NCI-H1105 treated with DMSO at 0.1 percent for 48 hours (cell line): ENCODE measurements around the gene MYO1A.
A peak's percentile ranks its signal among the peaks of the same experiment; 100 is the strongest.
"Not testable (repeated sequence)": the region's sequence is repeated elsewhere in the genome, so short reads cannot be mapped to it uniquely, and the experiment has no call there.

Experiments used
- DNase-seq: peaks from one replicate; lab custom pipeline; 2025; lab: John Stamatoyannopoulos, UW

MYO1A gene

GRCh38 chr12:57087010-57087690, 37.2 kb upstream of the MYO1A start:
- no peak for DNase-seq

- peak; percentile 42 for DNase-seq
These were observed 36.6 kb upstream of the MYO1A start for GRCh38 chr12:57086493-57087009.

- DNase-seq = no peak
These were observed 36.1 kb upstream of the MYO1A start for GRCh38 chr12:57085999-57086492.

- no peak for DNase-seq
These were observed 30.9 kb upstream of the MYO1A start for GRCh38 chr12:57080855-57081254.

- no peak for DNase-seq
These were observed 29.9 kb upstream of the MYO1A start for GRCh38 chr12:57079821-57080220.

- DNase-seq = peak; percentile 96
These were observed 28.8 kb upstream of the MYO1A start, which contains the start of gene NEMP1 for GRCh38 chr12:57078519-57079404. Gene NEMP1, minus strand, starts transcription at chr12:57078791. Its CDS starts 46 bp downstream, at chr12:57078745.

DNA sequence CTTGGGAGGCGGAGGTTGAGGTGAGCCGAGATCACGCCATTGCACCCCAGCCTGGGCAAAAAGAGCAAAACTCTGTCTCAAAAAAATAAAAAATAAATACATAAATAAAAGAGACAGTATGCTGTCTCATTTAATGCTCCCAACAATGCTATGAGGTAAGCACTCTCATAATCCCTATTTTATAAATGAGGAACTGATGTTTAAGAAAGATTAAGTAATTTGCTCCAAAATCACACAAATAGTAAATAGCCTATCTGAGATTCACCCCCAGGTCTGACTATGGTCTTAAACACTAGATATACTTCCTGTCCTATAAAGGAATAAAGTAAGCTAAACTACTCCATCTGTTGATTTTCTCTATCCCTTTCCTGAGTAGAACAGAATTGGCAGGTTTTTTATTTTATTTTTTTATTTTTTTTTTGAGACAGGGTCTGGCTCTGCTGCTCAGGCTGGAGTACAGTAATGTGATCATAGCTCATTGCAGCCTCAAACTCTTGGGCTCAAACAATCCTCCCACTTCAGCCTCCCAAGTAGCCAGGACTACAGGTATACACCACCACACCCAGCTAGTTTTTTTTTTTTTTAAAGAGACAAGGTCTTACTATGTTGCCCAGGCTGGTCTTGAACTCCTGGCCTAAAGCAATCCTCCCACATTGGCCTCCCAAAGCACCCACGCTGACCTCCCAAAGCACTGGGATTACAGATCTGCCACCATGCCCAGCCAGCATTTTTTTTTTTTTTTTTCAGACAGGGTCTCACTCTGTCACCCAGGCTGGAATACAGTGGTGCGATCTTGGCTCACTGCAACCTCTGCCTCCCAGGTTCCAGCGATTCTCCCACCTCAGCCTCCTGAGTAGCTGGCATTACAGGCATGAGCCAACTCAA, 23.9 kb upstream of the MYO1A start:
- not testable (repeated sequence) for DNase-seq

DNA sequence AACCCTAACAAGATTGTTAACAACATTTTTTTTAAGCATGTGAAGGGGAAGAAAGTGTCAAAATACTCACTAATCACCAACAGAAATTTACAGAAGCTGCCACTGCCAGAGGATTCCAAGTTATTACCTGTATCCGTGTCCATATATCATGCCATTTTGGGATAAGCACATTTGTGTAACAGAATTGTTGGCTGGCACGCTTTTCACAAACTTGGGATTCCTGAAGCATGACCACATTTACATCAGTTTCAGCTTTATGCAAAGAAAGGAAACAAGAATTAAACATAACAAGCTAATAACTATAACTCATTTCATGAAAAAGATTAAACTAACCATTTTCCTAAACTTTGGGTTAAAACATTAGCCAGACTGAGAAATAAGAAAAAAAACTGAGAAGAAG, 22.7 kb upstream of the MYO1A start:
- no peak for DNase-seq

GRCh38 chr12:57069523-57069922, 19.6 kb upstream of the MYO1A start:
- DNase-seq = peak; percentile 50

- DNase-seq = no peak
These were observed 16.3 kb upstream of the MYO1A start for GRCh38 chr12:57066245-57066644.

GRCh38 chr12:57063991-57064685, 14.2 kb upstream of the MYO1A start:
- DNase-seq = no peak

- DNase-seq = no peak
These were observed 8.5 kb upstream of the MYO1A start for GRCh38 chr12:57058454-57058853.

DNA sequence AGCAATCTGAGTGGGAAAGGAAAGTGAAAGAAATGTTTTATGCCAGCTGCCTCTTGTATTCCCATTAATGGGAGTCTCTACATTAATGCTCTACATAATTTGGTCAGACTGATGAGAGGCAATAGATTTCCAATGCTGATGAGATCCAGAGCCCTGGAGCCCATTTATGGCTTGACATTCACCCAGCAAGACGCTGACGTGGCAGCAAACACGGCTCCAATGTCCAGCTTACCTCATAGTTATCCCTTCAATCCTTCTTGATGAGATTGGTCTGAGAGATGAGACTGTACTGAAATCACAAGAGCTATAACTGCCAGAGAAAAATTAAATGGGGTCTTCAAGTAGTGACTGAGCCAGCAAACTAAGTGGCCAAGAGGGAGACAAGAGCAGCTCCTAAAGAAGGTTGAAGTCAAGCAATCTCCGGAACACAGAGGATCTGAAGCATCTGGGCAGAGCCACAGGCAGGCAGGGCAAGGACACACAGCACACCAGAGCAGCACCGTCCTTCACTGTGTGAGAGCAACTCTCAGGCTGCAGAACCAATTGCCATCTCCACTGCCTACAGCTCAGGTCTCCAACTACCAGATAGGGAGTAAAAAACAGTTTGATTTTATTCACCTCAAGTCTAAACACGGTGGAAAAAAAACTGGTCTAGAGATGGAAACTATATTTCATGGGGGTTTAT, 7.3 kb upstream of the MYO1A start:
- DNase-seq = no peak

DNA sequence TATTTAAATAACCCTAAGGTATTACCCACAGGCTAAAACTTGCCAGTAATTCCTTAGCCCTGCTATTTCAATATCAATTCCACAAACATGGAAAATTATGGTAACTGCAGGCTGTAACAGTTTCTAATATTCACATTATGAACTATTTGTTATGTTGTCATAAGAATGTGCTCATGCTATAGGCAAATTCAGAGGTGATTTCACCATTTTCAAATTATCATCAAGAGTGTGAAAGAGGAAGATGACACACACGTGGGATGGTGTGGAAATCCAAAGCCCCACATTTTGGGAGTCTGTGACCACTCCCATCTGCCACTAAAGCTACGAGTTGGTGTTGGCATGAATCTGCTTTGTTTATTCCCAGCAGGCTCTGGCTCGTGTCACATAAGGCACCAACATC, 5.9 kb upstream of the MYO1A start:
- no peak for DNase-seq

DNA sequence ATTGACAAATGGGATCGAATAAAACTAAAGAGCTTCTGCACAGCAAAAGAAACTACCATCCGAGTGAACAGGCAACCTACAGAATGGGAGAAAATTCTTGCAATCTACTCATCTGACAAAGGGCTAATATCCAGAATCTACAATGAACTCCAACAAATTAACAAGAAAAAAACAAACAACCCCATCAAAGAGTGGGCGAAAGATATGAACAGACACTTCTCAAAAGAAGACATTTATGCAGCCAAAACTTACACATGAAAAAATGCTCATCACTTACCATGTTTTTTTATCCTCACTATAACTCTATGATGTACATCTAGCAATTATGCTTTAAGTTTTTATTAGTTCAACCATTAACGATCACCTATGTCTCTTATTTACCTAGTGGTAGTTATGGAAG, 4.0 kb upstream of the MYO1A start:
- not testable (repeated sequence) for DNase-seq

DNA sequence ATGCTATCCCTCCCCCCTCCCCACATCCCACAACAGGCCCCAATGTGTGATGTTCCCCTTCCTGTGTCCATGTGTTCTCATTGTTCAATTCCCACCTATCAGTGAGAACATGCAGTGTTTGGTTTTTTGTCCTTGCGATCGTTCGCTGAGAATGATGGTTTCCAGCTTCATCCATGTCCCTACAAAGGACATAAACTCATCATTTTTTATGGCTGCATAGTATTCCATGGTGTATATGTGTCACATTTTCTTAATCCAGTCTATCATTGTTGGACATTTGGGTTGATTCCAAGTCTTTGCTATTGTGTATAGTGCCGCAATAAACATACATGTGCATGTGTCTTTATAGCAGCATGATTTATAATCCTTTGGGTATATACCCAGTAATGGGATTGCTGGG, 3.2 kb upstream of the MYO1A start:
- not testable (repeated sequence) for DNase-seq

DNA sequence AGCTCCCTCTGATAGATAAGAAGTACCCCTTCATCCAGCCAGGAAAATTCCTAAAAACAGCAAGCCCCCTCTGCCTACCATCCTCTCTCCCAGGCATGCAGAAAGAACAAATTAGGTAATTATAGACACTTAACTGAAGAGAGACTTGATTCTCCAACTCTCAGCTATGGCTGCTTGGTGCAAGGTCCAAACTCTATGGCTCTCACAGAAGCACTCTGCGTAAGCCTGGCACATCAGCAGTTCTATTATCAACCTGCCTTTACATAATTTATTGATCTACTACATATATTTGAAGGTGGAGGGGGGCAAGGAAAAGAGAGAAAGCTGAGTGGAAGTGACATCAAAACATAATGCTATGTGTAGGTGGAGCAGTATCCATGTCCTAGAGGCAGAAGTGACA, 1.1 kb upstream of the MYO1A start:
- no peak for DNase-seq

- DNase-seq = no peak
These were observed 846 bp downstream of the MYO1A start for GRCh38 chr12:57049119-57049446.

DNA sequence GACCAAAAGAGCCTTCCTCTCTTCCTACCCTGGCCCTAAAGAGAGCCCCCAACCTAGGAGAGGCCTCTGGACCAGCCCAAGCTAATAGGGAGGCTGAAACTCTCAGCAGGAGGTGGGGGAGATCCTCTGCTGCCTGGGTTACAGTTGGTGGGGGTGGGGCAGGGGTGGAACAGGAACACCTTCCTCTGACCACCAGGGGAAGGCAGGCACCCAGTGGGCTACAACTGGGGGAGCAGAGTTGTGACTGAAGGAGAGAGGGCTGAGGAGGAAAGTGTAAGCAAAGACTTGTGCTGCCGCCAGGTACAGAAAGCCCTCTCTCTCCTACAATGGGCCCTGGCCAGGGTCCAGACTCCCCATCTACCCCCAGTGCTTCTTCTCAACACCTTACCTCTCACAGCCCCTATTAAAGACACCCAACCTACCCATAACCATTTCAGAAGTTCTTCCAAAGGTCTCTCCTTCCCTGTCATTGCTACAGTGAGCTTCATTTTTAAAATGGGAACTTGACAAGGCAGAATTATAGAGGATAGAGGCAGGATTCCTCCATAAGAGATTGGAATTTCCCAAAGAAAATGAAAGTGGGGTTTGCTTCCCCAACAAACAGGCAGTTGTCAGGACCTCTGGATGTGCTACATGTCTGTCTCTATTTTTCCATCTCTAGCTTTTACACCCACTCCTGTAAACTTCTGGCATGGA, 1.4 kb downstream of the MYO1A start:
- DNase-seq = no peak

DNA sequence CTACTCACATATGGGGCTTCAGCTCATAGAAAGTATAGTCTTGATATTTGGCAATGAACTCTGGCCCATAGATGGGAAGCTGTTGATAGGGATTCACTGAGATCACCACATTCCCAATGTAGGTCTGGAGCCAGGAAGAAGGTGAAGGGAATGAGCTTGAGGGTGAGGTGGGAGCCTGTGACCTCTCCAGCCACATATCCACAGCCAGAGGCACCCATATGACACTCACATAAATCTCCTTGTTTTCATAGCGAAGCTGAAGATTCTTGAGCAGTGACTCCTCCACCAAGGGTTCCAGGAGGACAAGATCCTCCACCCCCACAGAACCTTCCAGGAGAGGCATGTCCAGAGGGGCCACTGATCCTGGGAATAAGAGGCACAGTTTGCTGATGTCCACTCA, 1.9 kb downstream of the MYO1A start:
- no peak for DNase-seq
